NCI-H1436 treated with DMSO at 0.1 percent for 48 hours (cell line): ENCODE data around the gene CD244.

ENCODE experiments used
- DNase-seq: peaks from one replicate; lab custom pipeline; 2025; lab: John Stamatoyannopoulos, UW

Gene CD244

DNA sequence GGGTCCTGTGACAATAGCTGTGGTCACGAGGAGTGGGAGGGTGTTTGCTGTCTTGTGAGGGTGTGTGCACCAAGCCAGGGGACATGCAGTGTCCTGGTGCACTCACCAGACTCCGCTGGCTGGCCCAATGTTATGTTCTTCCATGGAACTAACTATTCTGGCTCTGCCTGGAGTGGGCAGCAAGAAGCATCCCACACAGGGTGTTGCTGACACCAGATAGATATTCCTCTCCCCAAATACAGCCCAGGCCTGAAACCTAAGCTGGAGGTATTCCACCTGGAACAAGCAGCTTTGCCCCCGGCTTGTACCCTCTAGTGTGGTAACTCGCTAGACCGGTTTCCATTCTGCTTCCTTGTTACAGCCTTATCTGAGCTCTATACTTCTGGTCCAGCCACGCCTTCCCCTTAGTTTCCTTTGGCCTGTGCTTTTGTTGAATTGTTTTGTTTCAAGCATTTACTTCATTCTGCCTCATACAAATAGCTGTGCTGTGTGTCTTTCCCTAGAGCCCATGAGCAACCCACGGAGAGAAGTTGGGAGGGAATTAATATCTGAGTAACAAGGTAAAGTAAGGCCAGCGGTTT lies 81.4 kb downstream of the CD244 start:
- DNase-seq, result no peak

DNA sequence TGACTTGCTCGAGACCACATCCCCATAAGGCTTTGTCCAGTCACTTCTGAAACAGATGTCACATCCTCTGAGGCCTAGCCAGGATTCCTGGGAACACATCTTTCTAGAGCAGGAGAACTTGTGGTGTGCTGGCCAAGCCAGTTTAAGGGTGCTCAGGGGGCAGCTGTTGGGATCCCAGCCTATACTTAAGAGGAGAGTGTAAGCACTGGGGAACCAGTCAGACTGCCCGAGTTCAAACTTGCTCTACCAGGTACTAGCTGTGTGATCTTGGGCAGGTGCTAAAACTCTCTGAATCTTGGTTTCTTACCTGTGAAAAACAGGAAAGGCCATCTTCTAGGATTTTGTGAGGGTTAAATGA lies 82.3 kb downstream of the CD244 start:
- no peak for DNase-seq
